GM10248 (cell line): ENCODE results near the gene ASB1.
"Not testable (repeated sequence)": the region's sequence is repeated elsewhere in the genome, so short reads cannot be mapped to it uniquely, and the experiment has no call there.

ENCODE experiments used
- CTCF ChIA-PET: fragments of 300-600 bp; sonication (Branson Sonifier 250); formaldehyde crosslinking; extraction: SDS; loops from one replicate; lab custom pipeline; 2021; ENCODE audit warnings: antibody characterized with exemption; lab: Yijun Ruan, JAX
- POLR2A ChIA-PET: fragments of 350-650 bp; sonication (Branson Sonifier 250); formaldehyde crosslinking; extraction: SDS; loops from one replicate; lab custom pipeline; 2020; ENCODE audit warnings: antibody characterized with exemption; lab: Yijun Ruan, JAX
- DNase-seq: peaks from one replicate; pipeline ENCODE4 v3.0.0; 2012; ENCODE audit errors: extremely low spot score
- CTCF ChIP-seq: IDR thresholded peaks from 2 replicates; pipeline ENCODE4 v1.5.1; 2012; ENCODE audit warnings: mild to moderate bottlenecking, low read depth; ENCODE audit errors: extremely low read depth, missing control alignments, control extremely low read depth

The ASB1 gene

GRCh38 chr2:238401551-238401950 lies 25.2 kb upstream of the ASB1 start:
- no peak for TF ChIP-seq CTCF
- DNase-seq, result no peak
- ChIA-PET POLR2A (no interaction called here), CTCF (interaction anchor here (1.0 kb wide), 1 partner anchor 10 kb away, joined by 3 read pairs; no protein-coding TSS in a partner anchor)

GRCh38 chr2:238403632-238404405 lies 22.9 kb upstream of the ASB1 start:
- DNase-seq, result no peak

DNA sequence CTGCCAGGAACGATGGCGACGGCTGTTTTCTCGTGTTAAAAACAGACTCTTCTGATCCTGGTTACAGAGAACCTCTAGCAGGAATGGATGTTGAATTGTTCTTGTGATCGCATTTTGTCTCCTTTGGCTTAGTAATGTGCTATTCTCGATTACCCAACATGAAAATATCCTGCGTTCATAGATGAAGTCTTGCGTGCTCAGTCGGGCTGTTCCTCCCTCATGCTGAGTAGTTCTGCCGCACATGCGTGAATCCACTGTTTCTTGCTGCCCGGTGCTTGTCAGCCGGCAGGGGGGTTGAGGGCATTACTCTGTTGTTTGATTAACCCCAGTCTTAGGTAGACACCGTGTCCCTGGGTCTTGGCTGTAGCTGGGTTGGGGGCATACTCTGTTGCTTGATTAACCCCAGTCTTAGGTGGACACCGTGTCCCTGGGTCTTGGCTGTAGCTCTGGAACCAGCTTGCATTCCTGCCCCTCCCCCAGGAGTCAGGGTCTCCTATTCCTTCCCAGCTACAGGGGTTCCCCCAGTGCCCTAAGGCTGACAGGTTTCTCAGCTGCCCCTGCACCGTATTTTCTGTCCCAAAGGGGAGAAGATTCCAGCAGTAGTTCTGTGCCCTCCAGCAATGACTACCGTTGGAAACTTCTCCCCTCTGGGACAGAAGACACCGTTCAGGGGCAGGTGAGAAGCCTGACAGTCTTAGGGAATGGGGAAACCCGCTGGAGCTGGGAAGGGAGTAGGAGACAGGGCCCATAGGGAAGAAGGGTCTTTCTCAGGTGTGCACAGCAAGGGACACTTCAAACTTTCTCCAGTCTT lies 22.1 kb upstream of the ASB1 start:
- ChIA-PET POLR2A (no interaction called here), CTCF (interaction anchor here (1.4 kb wide), 1 partner anchor 34 kb away, joined by 4 read pairs; no protein-coding TSS in a partner anchor)
- no peak for TF ChIP-seq CTCF
- no peak for DNase-seq

More at GRCh38 chr2:238403632-238404405, 22.9 kb upstream of the ASB1 start:
- ChIA-PET CTCF (interaction anchor here (1.4 kb wide), 1 partner anchor 33 kb away, joined by 4 read pairs; no protein-coding TSS in a partner anchor), POLR2A (no interaction called here)
- no peak for TF ChIP-seq CTCF

DNA sequence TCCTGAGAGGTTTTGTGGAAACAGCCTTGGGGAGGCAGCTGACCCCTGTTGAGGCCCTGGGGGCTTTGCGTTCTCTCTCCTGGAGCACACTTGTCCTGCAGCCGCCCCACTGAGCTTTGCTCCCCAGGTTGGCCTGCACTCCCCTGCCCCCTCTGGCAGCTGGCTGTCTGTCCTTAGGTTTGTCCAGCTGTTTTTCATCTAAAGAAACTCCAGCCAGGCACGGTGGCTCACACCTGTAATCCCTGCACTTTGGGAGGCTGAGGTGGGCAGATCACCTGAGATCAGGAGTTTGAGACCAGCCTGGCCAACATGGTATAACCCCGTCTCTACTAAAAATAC lies 21.5 kb upstream of the ASB1 start:
- POLR2A ChIA-PET, DNase-seq, CTCF ChIA-PET: not testable (repeated sequence)

GRCh38 chr2:238406221-238406997 lies 20.3 kb upstream of the ASB1 start:
- ChIA-PET CTCF (no interaction called here), POLR2A (no interaction called here)
- TF ChIP-seq CTCF, result no peak

DNA sequence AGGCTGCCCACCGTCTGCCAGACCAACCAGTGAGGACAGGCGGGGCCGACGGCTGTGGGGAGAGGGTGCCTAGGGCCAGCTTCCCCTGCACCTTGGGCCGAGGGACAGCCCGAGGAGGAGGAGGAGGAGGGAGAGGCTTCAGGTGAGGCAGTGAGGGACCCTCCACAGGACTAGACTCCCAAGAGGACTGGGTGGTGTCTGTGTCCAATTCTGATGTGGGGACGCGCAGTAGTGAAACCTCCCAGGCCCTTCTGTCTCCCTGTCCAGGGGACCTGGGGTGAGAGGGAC lies 19.8 kb upstream of the ASB1 start:
- DNase-seq, result no peak
- ChIA-PET CTCF (no interaction called here), POLR2A (no interaction called here)
- no peak for TF ChIP-seq CTCF

More at GRCh38 chr2:238406221-238406997, 20.3 kb upstream of the ASB1 start:
- DNase-seq, result no peak

- ChIA-PET CTCF (interaction anchor here (1.5 kb wide), 1 partner anchor 377 kb away, joined by 3 read pairs; no protein-coding TSS in a partner anchor), POLR2A (no interaction called here)
- no peak for TF ChIP-seq CTCF
- no peak for DNase-seq
Observed at GRCh38 chr2:238407566-238407965, 19.2 kb upstream of the ASB1 start.
